ENCODE measurements around the gene CLEC1B.

- no peak for TF ChIP-seq CTCF (conservative IDR thresholded peaks at IDR 0.05)
- no peak for TF ChIP-seq ZFX (IDR thresholded peaks at IDR 0.05)
These were observed 21.0 kb downstream of the CLEC1B start for GRCh38 chr12:9977916-9978315.

Data from C4-2B (cell line).